Vagina (tissue), 2 donors: ENCODE measurements around the gene NUSAP1. TPM values are rescaled to one million over a fixed set of nuclear protein-coding genes. Genes with fewer than 3 reads are reported as not detected.
"Not testable (repeated sequence)": the region's sequence is repeated elsewhere in the genome, so short reads cannot be mapped to it uniquely, and the experiment has no call there.

Source experiments
- DNase-seq, 2 donors: peaks; one replicate each; pipeline ENCODE4 v3.0.0-alpha.2; 2017; ENCODE audit errors: extremely low spot score in 2 of 2
- H3K27ac ChIP-seq: fragments of 200-600 bp; sonication (generic); one replicate; pipeline ENCODE4 v1.5.1; 2019
- H3K27me3 ChIP-seq: fragments of 200-600 bp; sonication (generic); one replicate; pipeline ENCODE4 v1.5.1; 2019
- H3K36me3 ChIP-seq, 2 donors: fragments of 200-600 bp; sonication (generic); one replicate each; pipeline ENCODE4 v1.5.1; 2017 to 2019
- H3K4me1 ChIP-seq: fragments of 200-600 bp; sonication (generic); one replicate; pipeline ENCODE4 v1.5.1; 2019
- H3K4me3 ChIP-seq, 2 donors: fragments of 200-600 bp; sonication (generic); 1 replicate in 1 of 2; 2 replicates in 1 of 2; pipeline ENCODE4 v1.5.1; 2016 to 2019
- H3K9me3 ChIP-seq: fragments of 200-600 bp; sonication (generic); one replicate; pipeline ENCODE4 v1.5.1; 2019
- POLR2A ChIP-seq, 2 donors: fragments of 450-650 bp; IDR thresholded peaks; one replicate each; pipeline ENCODE4 v1.6.1; 2017; ENCODE audit warnings: antibody characterized with exemption in 2 of 2, mild to moderate bottlenecking in 2 of 2, moderate library complexity in 2 of 2
- POLR2AphosphoS5 ChIP-seq, 2 donors: sonication (generic); formaldehyde crosslinking; IDR thresholded peaks; one replicate each; pipeline ENCODE4 v1.9.0; 2017; ENCODE audit warnings: antibody characterized with exemption in 2 of 2, mild to moderate bottlenecking in 2 of 2, low read depth in 1 of 2; ENCODE audit not compliant: insufficient read depth in 1 of 2
- intact Hi-C: fragments of 100-400 bp; cut with DNase I; formaldehyde crosslinking; loops from one replicate; pipeline ENCODE4 v1.15.1; 2023
- total RNA-seq: library from RNA; depleted of rRNA; stranded (reverse); fragments of >200 nt; gene quantifications from one replicate; pipeline ENCODE4 v1.2.3, GENCODE V29; 2016
- TF ChIP-seq, protein P1 (sequence below), 3 experiments: fragments of 450-650 bp in 2 of 3; fragments of 200-600 bp in 1 of 3; sonication (generic) in 1 of 3; IDR thresholded peaks; one replicate each; pipeline ENCODE4 v1.5.1; 2017 to 2019; ENCODE audit warnings: antibody characterized with exemption in 3 of 3, mild to moderate bottlenecking in 2 of 3, moderate library complexity in 2 of 3

NUSAP1 gene
- total RNA-seq, 1 donor from 2014 or later: 16.9 TPM

DNA sequence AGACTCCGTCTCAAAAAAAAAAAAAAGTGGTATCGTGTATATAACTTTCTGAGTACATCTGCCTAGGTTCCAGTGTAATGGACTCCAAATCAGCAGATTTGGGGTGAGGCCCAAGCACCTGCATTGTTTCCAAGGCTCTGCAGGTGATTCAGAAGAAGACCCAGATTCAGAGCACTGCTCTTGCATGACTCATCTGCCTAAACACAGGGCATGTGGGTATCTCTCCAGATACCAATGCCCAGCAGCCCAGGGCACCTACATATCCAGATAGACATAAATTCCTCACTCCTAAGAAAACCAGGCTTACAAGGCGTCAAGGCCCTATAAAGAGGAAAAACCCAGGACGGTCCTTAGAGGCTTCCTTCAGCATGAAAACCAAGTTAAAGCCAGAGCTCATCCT is 45.3 kb downstream of the NUSAP1 start:
- intact Hi-C loops: no loop called here
- H3K36me3 ChIP-seq: no peaks in the 10 kb centered on the region
- H3K27ac ChIP-seq: no peak overlapping the region
- no peak overlapping the region for H3K4me3 ChIP-seq
- H3K4me1 ChIP-seq: no peaks in the 10 kb centered on the region
- H3K27me3 ChIP-seq: no peaks in the 10 kb centered on the region
- no peaks in the 10 kb centered on the region for H3K9me3 ChIP-seq
- no peak for DNase-seq
- TF ChIP-seq POLR2AphosphoS5 (IDR thresholded peaks at IDR 0.05; ENCODE audit: insufficient read depth in 1 of 2, low read depth in 1 of 2): no peak
- no peak for TF ChIP-seq POLR2A (IDR thresholded peaks at IDR 0.05)

DNA sequence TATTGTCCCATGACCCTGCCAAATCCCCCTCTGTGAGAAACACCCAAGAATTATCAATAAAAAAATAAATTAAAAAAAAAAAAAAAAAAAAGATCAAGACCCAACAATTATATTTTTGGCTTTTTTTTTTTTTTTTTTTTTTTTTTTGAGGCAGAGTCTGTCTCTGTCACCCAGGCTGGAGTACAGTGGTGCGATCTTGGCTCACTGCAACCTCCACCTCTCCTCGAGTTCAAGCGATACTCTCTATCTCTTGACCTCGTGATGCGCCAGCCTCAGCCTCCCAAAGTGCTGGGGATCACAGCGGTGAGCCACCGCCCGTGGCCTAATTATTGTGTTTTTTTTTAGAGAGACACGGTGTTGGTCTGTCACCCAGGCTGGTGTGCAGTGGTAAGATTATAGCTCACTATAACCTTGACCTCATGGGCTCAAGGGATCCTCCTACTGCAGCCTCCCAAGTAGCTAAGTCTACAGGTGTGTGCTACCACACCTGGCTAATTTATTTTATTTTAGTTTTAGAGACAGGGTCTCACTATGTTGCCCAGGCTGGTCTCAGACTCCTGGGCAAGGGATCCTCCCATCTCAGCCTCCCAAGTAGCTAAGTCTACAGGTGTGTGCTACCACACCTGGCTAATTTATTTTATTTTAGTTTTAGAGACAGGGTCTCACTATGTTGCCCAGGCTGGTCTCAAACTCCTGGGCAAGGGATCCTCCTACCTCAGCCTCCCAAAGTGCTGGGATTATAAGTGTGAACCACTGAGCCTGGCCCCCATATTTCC is 51.5 kb downstream of the NUSAP1 start:
- H3K9me3 ChIP-seq, H3K27ac ChIP-seq, H3K4me1 ChIP-seq, H3K27me3 ChIP-seq, DNase-seq, H3K4me3 ChIP-seq, intact Hi-C loops: not testable (repeated sequence)
- H3K36me3 ChIP-seq: peaks cover 0 to 29% of the 10 kb centered on the region in 2 donors

DNA sequence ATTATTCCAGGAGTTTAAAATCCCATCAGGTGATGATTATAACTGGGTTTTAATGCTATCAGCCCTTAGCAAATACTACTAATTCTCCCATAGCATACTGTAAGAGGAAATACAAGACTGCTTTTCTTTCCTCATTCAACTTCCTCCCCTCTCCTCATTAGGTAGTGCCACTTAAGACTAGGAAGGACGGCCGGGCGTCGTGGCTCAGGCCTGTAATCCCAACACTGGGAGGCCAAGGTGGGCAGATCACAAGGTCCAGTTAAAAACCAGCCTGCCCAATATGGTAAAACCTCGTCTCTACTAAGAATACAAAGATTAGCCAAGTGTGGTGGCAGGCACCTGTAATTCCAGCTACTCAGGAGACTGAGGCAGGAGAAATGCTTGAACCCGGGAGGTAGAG is 55.0 kb downstream of the NUSAP1 start:
- intact Hi-C loops: no loop called here
- TF ChIP-seq, protein P1, sequence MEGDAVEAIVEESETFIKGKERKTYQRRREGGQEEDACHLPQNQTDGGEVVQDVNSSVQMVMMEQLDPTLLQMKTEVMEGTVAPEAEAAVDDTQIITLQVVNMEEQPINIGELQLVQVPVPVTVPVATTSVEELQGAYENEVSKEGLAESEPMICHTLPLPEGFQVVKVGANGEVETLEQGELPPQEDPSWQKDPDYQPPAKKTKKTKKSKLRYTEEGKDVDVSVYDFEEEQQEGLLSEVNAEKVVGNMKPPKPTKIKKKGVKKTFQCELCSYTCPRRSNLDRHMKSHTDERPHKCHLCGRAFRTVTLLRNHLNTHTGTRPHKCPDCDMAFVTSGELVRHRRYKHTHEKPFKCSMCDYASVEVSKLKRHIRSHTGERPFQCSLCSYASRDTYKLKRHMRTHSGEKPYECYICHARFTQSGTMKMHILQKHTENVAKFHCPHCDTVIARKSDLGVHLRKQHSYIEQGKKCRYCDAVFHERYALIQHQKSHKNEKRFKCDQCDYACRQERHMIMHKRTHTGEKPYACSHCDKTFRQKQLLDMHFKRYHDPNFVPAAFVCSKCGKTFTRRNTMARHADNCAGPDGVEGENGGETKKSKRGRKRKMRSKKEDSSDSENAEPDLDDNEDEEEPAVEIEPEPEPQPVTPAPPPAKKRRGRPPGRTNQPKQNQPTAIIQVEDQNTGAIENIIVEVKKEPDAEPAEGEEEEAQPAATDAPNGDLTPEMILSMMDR (IDR thresholded peaks at IDR 0.05): no peak
- TF ChIP-seq POLR2AphosphoS5 (IDR thresholded peaks at IDR 0.05; ENCODE audit: insufficient read depth in 1 of 2, low read depth in 1 of 2) (no peak), POLR2A (IDR thresholded peaks at IDR 0.05) (no peak)
- DNase-seq: no peak

DNA sequence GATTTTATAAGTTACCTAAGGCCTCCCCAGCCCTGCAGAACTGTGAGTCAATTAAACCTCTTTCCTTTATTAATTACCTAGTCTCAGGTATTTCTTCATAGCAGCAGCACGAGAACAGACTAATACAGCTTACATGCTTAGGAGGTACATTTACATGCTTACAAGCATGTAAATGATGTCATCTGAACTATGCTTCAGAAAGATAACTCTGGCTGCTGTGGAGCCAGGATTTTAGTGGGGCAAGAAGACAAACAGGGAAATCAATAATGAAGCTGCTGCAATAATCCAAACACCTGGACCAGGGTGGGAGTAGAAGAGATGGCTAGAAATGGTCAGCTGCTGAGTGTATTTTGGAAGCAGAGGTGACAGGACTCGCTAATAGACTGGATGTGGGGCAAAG is 60.0 kb downstream of the NUSAP1 start:
- no peak overlapping the region for H3K27ac ChIP-seq
- peaks cover 0 to 31% of the 10 kb centered on the region in 2 donors for H3K36me3 ChIP-seq
- H3K27me3 ChIP-seq: no peaks in the 10 kb centered on the region
- no peak for DNase-seq
- H3K4me3 ChIP-seq: no peak overlapping the region
- H3K9me3 ChIP-seq: no peaks in the 10 kb centered on the region
- intact Hi-C loops: no loop called here
- no peaks in the 10 kb centered on the region for H3K4me1 ChIP-seq
- TF ChIP-seq POLR2AphosphoS5 (IDR thresholded peaks at IDR 0.05; ENCODE audit: insufficient read depth in 1 of 2, low read depth in 1 of 2): no peak
- TF ChIP-seq, protein P1 (IDR thresholded peaks at IDR 0.05): no peak
- no peak for TF ChIP-seq POLR2A (IDR thresholded peaks at IDR 0.05)

More for the DNA sequence above, 55.0 kb downstream of the NUSAP1 start:
- no peaks in the 10 kb centered on the region for H3K4me1 ChIP-seq
- H3K9me3 ChIP-seq: no peaks in the 10 kb centered on the region
- no peak overlapping the region for H3K27ac ChIP-seq
- H3K36me3 ChIP-seq: peaks cover 0 to 29% of the 10 kb centered on the region in 2 donors
- H3K27me3 ChIP-seq: no peaks in the 10 kb centered on the region
- H3K4me3 ChIP-seq: no peak overlapping the region

DNA sequence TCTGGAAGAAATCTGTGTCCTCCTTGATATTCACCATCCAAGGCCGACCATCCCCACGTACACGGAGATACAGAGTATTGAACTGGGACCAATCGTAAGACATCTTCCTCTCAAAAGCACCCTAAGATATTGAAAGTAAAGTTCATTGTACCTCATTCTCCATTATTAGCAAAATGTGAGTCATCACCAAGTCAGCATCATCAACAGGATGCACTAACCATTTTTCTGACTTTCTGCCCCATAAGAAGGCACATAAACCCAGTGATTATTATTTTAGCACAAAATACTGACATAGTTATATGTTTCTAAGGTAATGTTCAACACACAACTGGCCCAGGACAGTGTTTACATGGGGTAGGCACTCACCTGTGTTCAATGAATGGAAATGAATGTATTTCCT is 62.2 kb downstream of the NUSAP1 start:
- Histone ChIP-seq H3K4me3 (no peak overlapping the region), H3K36me3 (peaks cover 0 to 22% of the 10 kb centered on the region in 2 donors), H3K9me3 (no peaks in the 10 kb centered on the region), H3K27ac (no peak overlapping the region), H3K27me3 (no peaks in the 10 kb centered on the region), H3K4me1 (no peaks in the 10 kb centered on the region)
- no peak for DNase-seq
- TF ChIP-seq POLR2AphosphoS5 (IDR thresholded peaks at IDR 0.05; ENCODE audit: insufficient read depth in 1 of 2, low read depth in 1 of 2): no peak
- no peak for TF ChIP-seq POLR2A (IDR thresholded peaks at IDR 0.05)
- TF ChIP-seq, protein P1 (IDR thresholded peaks at IDR 0.05): no peak
- intact Hi-C loops: no loop called here

DNA sequence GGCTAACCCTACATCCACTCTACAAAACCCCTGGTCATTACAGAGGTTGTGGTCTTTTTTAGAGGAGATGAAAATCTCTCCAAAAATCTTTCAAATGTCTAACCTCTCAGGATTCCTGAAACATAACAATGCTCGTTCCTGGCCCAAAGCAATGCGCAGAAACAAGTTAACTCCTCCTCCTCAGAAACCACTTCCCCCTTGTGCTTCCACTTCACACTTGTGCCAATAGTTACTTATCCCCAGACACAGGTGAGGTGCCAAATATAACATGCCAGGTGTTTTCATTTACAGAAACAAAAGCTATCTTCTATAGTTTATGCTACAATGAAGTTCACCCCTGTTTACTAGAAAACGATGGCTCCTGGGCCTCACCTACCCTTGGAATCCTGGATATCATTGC is 63.4 kb downstream of the NUSAP1 start:
- no peaks in the 10 kb centered on the region for H3K27me3 ChIP-seq
- peaks cover 0 to 22% of the 10 kb centered on the region in 2 donors for H3K36me3 ChIP-seq
- TF ChIP-seq POLR2AphosphoS5 (IDR thresholded peaks at IDR 0.05; ENCODE audit: insufficient read depth in 1 of 2, low read depth in 1 of 2) (no peak), POLR2A (IDR thresholded peaks at IDR 0.05) (no peak)
- TF ChIP-seq, protein P1 (IDR thresholded peaks at IDR 0.05): no peak
- H3K27ac ChIP-seq: no peak overlapping the region
- H3K4me3 ChIP-seq: no peak overlapping the region
- no peaks in the 10 kb centered on the region for H3K9me3 ChIP-seq
- no peak for DNase-seq
- peaks cover 4% of the 10 kb centered on the region for H3K4me1 ChIP-seq
- intact Hi-C loops: no loop called here
